Measurements from ENCODE around the gene WDR70.
"Not testable (repeated sequence)": the region's sequence is repeated elsewhere in the genome, so short reads cannot be mapped to it uniquely, and the experiment has no call there.

Gene WDR70

DNA sequence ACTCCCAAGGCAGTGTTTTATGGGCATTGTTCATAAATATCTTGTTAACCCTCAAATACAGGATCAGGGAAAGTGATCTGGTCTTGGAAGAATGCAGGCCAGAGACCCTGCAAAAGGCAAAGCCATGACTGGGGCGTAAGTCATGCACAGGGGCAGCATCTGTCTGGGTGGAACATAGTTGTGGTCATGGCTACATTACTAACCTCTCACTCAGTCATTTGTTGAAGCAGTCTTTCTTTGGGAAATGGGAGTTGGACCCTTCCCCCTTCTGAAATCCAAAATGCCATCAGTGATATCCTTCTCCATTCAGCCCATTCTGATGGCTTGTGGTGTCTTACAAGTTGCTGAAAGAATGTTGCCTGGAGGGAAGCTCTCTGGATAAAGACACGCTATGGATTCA is 392.6 kb downstream of the WDR70 start:
- no peak for DNase-seq

DNA sequence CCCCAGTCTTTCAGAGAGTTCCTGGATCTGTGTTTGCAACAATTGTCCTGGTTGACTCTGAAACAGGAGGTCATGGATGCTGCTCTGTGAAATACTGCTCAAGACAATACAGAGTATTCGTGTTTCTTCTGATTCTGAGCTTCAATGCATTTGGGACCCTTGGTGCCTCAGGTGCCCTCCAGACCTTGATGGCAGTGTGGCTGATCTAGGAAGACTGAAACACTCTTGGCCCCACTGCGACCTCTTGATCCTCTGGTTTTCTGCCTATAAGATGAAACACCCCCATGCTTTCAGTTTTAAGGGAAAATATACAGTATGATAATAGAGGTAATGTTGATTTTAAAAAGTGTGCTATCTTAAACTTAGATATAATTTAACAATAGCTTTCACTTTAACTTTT is 393.1 kb downstream of the WDR70 start:
- no peak for DNase-seq

DNA sequence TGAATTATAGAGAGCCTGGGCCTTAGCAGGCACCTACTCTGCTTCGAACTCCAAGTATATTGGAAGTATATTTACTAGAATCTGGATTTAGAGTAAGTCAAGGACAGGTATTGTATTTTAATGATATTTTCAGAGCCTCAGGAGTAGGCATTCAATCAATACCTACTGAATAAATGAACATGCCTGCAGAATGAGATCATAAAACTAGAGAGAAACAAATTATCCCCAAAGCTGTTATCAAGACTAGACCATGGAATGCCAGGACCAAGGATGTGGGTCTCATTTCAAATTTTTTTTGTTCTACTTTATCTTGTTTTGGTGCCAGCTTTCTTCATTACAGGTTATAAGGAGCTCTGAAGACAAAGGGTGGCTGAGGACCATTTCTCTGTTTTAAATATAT is 394.7 kb downstream of the WDR70 start:
- no peak for DNase-seq

DNA sequence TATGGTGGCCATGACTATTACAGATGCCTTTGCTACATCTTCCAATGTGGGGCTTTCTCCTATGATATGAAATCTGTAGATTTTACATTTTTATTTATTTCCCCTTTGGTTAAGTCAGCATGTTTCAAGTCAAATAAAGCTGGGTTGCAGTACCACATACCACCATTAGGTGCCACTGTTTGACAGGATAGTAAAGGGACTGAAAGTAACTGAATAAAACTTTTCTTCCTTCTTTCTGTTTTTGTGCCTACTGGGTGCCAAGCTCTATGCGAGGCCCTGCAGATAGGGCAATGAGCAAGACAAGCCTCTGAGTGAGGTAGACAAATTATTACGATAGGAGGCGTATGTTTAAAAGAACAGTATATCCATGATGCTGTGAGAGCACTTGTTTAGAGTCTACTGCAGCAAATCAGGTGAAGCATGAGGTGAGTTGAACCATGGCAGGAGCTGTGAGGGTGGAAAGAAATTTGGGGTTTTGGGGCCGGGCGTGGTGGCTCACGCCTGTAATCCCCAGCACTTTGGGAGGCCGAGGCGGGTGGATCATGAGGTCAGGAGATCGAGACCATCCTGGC is 395.9 kb downstream of the WDR70 start:
- no peak for DNase-seq

DNA sequence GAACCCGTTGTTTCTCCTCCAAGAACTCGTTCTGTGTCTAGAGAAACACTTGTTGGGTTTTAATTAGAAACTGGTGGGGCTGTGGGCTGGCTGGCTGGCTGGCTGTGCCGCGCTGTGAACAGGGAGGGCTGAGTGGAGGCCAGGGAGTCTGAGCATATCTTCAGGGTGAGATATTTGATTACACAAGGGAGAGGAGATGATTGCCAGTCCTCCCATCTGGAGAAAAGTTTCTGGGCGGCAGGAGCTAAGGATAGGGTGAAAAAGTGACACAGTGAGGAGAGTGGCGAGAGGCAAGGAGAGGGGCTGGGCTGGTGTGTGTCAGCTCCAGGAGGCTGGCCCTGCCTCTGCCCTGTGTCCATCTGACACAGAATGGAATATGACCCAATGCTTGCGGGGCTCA is 397.7 kb downstream of the WDR70 start:
- no peak for DNase-seq

DNA sequence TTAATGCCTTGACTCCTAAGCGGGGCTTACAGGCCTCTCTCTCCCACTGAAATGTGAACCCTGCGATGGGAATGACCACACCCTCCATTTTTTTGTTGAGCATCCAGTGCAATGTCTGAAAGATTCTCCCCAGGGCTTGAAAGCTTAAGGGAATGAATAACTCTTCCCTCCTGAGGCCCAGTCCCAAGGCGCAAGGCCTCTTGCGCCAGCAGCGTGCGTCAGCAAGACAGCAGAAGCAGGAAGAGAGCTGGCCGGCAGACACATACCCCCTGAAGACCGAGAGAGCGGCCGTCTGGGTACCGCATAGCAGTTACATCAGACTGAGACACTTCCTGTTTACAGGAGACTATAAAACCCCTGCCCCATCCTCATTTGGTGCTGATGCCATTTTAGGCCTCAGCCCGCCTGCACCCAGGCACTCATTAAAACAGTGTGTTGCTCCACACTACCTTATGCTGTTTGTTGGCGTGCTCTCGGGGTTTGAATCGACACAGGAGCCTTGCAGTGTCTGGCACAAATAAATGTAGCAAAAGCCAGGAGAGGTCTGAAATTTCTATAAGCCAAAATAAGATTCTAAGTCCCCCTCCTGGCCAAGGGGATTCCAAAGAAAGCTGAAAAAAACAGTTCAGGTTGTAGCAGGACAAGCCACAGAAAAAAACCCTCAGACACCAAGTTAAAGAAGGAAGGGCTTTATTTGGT is 398.5 kb downstream of the WDR70 start:
- no peak for DNase-seq

DNA sequence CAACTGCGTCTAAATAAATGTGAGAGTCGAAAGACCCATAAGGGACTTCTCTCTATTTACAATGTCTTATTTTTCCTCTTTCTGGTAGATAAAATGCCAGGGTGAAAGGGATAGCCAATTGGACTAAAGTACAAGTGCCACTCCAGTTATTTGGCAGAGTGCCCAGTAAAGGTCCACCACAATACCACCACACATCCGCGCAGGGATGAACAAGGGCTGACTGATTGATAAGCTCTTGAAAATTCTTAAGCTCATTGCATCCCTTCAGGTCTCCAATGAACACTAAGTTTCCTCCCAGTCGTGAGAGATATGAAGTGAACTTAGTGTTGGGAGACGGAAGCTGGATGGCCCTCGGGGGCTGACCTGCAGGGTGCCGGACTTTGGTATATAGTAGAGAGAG is 402.3 kb downstream of the WDR70 start:
- DNase-seq, result not testable (repeated sequence)

DNA sequence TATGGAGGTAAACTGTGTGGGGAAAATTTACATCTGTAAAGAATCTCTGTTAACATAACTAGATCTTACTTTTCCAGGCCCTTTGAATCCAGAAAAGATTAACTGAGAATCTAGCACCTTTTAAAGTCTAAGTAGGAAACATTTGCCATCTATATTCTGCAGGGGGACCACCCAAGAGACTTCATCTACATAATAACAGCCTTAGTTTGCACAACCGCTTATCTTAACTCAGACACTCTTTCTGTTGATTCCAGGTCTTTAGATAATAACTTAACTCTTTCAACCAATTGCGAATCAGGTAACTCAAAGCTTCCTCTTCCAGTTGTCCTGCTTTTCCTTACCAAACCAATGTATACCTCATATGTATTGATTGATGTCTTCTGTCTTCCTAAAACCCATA is 407.3 kb downstream of the WDR70 start:
- DNase-seq, result no peak

DNA sequence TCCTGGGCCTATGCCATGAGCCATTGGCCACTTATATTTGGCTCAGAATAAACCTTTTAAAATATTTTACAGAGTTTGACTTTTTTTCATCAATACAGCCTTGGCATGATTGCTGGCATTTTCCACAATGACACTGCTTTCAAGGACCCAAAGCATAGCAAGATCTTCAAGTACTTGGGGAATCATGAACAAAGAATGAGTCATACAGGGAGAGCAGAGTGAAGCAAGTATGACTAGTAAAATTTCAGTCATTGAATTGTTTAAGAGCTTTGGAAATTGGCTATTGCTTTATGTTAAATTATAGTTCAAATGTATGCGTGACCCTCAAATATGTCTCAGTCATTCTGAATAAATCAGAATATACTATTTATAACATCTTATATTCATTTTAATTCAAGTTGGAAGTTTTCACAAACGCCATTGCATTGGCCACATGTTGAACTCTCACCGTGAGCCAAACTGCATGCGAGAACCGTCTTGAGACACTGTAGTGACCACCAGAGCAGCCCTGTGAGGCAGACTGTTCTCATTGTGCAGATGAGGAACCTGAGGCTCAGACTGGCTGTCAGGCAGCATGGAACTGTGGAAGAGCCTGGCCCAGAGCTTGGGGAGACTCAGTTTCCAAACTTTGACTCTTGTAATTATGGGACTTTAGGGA is 407.9 kb downstream of the WDR70 start:
- DNase-seq, result no peak

DNA sequence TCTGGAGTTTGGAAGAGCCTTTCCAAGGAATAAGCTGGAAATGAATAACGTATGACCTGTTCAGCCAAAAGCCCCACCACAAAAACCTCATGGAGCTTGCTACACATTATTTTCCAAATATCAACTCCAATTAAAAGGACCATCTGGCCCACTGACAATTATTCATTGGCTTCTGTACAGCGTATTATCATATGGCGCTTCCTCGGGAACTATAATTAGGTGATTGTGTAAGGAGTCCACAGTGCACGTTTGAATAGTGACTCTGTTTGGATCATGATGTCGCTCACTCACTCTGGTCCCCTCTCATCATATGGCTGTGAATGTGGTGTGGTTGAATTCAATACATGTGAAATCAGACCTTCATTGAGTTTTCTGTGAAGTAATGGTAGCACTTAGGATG is 408.6 kb downstream of the WDR70 start:
- DNase-seq, result no peak

DNA sequence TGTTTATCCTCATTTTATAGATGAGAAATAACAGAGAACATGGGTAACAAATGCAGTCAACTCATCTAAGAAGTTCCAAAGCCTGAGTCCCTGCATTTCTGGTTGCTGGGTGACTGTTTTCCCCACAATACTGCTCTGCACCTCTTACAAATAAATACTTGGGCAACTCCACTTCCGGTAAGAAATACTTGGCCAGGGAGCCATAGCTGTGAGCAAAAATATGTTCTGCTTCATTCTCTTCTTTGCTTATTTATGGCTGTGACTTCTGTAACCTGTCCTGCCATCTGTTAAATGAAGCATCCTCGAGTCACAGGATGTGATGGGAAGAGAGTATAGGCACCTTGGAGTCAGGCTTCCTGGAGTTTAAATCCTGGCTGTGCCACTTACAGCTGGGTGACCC is 410.9 kb downstream of the WDR70 start:
- DNase-seq, result no peak

DNA sequence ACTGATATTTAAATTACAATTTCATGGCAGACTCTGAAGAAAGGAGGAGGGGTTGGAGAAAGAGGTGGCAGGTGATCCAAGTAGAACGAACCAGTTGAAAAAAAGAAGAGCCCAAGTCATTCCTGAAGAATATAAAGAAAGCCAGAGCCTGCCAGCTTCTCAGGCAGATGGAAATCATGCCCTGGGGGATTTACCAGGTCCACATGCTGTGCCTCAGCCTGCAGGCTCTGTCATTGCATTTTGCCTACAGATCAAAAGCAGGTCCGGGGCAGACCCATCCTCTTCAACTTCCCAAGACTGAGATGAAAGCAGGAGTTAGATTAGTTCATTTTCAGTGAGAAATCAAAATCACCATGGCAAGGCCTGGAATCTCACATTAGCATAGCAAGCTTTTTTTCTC is 412.2 kb downstream of the WDR70 start:
- DNase-seq, result no peak

DNA sequence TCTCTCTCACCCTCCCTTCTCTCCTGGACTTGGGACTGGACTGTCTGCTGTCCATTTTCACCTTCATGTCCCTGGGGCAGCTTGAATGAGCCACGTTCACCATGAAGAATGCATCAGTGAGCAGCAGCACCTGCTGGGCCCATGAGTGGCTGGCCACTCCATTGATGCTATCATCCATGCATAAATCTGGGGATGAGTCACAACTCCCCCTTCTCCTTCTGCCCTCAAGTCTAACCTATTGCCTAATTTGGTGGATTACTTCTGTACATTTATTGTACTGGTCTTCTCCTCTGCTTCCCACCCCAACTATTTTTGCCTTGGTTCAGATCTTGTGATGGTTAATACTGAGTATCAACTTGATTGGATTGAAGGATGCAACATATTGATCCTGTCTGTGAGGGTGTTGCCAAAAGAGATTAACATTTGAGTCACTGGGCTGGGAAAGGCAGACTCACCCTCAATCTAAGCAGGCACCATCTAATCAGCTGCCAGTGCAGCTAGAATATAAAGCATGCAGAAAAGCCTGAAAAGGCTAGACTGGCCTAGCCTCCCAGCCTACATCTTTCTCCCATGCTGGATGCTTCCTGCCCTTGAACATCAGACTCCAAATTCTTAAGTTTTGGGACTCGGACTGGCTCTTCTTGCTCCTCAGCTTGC is 414.0 kb downstream of the WDR70 start:
- no peak for DNase-seq

DNA sequence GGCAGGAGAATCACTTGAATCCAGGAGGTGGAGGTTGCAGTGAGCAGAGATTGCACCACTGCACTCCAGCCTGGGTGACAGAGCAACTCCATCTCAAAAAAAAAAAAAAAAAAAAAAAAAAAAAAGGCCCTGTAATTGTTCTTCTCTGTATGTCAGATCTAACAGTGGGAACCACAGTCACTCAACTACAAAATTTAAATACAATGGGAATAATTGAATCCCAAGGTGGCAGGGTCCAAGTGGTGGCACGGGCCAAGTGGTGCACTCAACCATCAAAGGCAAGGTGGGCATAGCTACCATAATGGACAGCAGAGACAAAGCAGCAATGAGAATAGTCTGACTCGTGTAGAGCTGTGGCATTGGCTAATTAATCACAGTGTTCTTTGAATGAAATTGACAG is 416.2 kb downstream of the WDR70 start:
- not testable (repeated sequence) for DNase-seq

DNA sequence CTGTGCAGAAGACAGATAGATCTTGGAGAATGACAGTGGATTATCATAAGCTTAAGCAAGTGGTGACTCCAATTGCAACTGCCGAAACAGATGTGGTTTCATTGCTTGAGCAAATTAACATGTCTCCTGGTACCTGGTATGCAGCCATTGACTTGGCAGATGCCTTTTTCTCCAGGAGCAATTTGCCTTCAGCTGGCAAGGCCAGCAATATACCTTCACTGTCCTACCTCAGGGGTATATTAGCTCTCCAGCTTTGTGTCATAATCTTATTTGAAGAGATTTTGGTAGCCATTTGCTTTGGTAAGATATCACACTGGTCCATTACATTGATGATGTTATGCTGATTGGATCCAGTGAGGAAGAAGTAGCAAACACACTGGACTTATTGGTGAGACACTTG is 417.3 kb downstream of the WDR70 start:
- not testable (repeated sequence) for DNase-seq

DNA sequence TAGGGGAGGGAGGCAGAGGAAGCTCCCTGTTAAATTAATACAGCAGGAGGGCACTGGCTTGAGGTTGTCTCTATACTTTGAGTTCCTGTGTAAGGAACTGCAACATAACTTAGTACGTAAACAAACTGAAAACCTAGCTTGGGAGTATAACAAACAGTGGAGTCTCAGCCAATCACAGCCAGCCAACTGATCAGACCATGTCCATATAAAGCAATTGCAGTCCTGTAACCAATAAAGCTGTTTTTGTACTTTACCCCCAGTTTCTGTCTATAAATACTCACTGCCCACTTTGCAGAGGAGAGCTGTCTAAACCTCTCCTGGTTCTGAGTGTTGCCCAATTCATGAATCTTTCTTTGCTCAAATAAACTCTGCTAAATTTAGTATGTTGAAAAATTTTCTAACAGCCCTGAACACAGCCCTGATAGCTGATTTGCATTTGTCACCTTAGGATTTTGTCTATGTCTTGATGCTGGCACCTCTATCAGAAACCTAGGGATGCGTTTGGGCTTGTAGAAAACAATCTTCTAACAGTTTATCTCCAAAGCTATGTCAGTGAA is 420.8 kb downstream of the WDR70 start:
- no peak for DNase-seq

DNA sequence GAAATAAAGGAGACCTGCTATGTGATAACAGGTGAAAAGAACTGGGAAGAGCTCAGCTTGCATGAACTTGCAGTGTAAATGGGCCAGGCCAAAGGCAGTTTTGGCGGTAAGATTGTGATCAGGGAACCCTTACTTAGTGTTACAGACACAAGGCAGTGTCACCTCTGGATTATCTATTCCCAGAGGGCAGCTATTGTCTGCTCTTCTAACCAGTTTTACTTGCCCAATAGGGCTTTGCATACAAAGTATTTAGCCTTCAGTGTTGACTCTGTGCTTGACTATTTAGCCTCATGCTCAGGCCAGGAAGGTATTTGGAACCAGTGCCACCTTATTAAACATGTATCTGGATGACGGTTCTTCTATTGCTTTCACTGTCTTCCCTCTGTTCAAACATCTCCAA is 422.4 kb downstream of the WDR70 start:
- DNase-seq, result no peak
